ENCODE results near the gene C2CD3.
"Not testable (repeated sequence)": the region's sequence is repeated elsewhere in the genome, so short reads cannot be mapped to it uniquely, and the experiment has no call there.

Gene C2CD3

DNA sequence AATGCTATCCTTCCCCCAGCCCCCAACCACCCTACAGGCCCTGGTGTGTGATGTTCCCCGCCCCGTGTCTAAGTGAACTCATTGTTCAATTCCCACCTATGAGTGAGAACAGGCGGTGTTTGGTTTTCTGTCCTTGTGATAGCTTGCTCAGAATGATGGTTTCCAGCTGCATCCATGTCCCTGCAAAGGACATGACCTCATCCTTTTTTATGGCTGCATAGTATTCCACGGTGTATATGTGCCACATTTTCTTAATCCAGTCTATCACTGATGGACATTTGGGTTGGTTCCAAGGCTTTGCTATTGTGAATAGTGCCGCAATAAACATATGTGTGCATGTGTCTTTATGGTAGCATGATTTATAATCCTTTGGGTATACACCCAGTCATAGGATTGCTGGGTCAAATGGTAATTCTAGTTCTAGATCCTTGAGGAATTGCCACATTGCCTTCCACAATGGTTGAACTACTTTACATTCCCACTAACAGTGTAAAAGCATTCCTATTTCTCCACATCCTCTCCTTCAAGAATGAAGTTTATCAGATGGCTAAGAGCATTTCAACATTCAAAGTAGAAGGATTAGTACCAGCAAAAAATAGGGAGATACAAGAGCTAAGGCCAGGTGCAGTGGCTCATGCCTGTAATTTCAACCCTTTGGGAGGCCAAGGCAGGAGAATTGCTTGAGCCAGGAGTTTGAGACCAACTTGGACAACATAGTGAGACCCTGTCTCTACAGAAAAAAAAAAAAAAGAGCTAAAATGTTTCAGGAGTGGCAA, 50.4 kb downstream of the C2CD3 start:
- not testable (repeated sequence) for H3K4me3 ChIP-seq (ENCODE audit: low read depth, low read length)

DNA sequence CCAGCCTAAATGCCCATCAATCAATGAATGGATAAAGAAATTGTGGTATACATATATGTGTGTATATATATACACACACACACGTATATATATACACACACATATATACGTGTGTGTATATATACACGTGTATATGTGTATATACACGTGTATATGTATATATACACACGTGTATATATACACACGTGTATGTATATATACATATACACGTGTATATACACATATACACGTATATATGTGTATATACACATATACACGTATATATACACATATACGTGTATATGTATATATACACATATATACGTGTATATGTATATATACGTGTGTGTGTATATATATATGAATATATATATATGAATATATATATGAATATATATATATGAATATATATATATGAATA, 54.1 kb downstream of the C2CD3 start:
- no peak overlapping the region for H3K4me3 ChIP-seq (ENCODE audit: low read depth, low read length)

DNA sequence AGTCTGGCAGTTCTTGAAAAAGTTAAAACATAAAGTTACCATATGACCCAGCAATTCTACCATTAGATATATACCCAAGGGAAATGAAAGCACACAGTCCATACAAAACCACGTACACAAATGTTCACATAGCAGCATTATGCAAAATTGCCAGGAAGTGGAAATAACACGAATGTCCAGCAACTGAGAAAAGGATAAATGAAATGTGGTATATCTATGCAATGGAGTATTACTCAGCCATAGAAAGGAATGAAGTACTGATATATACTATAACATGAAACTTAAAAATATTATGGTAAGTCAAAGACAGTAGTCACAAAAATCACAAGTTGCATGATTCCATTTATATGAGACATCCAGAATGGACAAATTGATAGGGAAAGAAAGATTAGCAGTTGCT, 57.9 kb downstream of the C2CD3 start:
- H3K4me3 ChIP-seq (ENCODE audit: low read depth, low read length), result no peak overlapping the region

DNA sequence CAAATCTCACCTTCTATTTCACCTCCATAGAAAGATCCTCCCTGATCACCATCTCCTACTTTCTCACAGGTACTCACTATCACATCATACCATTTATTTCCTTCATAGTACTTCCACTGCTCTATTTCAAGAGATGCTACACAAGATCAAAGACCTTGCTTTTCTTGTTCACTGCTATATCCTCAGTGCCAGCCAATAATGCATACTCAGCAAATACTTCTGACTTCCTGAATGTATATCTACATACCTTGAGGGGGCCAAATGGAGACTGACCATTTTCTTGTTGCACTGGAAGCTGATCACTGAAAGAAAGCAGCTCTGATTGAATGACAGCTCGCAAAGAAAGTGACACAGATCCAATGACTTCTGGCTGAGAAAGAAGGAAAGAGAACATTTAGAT, 64.7 kb downstream of the C2CD3 start:
- H3K4me3 ChIP-seq (ENCODE audit: low read depth, low read length), result no peak overlapping the region

DNA sequence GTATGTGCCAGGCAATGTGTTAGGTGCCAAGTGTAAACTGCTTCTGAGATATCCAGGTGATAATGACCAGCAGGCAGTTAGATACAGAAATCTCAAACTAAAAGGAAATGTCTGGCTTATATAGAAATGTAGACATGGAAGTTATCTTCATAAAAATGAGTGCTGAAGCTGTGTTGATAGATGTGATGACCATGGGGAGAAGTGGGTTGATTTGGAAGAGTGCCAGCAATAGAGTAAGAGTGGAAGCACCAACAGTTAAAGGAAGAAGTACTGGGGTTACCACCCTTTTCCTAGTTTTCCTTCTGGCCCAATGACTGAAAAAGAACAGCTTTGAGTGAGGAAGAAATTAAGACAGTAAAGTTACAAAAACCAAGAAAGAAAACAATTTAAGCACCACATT, 68.5 kb downstream of the C2CD3 start:
- H3K4me3 ChIP-seq (ENCODE audit: low read depth, low read length), result no peak overlapping the region

DNA sequence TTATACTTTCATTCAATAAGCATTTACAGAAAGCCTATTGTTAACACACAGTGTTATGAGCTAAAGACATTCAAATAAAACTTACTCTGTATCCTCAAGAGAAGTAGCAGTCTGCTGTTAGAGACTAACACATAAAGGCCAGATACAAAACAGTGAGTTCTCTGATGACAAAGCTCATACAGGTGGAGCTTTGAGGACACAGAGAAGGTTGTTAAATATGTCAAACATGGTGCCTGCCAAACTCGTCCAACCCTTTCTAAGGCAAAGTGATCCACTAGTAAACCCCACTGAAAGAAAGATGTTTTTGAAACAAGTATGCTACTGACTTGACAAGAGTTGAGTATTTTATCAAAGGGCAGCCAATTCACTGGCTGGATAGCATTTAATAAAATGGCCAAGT, 70.1 kb downstream of the C2CD3 start:
- H3K4me3 ChIP-seq (ENCODE audit: low read depth, low read length), result no peak overlapping the region

DNA sequence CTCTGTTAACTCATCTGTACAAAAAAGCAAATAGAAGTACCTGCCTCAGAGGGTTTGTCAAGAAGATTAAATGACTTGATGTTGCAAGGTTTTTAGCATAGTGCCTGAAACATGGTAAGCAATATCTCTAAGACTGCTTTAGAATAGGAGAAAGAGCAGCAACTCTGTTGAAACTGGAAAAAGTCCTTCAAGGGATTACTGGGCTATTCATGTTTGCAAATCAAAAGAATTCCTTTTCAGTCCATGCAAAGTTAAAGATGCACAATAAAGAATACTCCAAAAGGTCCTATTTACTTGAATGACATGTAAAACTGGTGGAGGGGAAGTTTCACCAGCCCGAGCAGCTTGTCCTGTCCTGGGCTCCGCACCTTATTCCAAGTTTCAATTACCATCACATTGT, 70.6 kb downstream of the C2CD3 start:
- no peak overlapping the region for H3K4me3 ChIP-seq (ENCODE audit: low read depth, low read length)

DNA sequence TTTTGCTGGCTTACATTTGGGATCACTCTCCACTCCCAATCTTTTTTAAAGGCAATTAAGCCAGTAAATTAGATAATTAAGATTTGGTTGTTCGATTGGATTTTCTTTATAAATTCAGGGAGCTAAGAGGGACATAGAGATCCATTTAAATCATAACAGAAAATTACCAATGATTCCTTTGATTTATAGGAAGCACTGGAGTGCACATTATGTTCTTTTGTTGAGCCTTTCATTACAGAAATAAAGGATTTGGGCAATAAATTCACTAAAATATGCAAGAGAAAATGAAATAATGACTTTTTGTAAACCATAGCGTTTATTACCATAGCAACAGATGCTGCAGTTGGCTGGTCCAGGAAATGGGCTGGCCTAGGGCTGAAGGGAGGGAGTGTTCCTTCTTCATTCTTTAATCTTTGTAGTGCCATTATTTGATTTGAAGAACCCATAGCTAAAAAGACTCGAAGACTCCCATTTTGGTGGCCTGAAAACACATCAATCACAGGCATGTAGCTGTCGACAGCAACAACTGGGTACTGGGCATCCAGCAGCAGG, 73.0 kb downstream of the C2CD3 start:
- no peak overlapping the region for H3K4me3 ChIP-seq (ENCODE audit: low read depth, low read length)

DNA sequence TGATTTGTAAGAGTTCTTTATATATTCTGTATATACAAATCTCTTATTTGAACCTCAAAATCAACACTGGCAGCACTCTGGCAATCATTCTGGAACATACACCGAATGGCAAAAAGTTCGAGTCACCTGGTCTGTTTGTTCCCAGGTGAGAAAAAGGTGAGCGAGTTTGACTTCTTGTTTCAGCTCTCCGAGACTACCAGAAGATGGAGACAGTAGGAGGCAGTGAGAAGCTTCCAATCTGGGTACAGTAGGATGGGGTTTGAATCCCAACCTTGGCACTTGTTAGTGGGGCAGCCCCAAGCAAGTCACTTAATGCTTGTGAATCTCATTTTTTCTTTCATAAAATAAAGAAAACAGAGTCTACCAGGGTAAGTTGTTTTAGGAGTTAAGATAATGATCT, 76.4 kb downstream of the C2CD3 start:
- H3K4me3 ChIP-seq (ENCODE audit: low read depth, low read length), result no peak overlapping the region

DNA sequence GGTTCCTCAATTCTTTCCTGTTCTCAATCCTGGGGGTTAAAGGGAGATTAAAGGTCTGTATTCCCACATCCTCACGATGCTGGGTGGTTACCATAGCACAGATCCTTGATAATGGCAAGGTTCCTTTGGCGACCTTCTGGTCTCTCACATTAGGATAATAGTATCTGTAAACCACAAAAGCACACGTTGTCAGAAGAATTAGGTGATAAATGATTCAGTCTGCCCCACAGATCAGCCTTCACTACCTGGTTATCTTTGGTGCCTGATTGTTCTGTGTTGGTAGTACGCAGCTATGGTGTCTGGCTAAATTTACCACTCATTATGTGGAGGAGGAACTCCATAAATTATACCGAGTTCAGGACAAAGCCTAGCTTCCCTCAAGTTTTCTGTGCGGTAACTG, 78.4 kb downstream of the C2CD3 start:
- H3K4me3 ChIP-seq (ENCODE audit: low read depth, low read length), result no peak overlapping the region

DNA sequence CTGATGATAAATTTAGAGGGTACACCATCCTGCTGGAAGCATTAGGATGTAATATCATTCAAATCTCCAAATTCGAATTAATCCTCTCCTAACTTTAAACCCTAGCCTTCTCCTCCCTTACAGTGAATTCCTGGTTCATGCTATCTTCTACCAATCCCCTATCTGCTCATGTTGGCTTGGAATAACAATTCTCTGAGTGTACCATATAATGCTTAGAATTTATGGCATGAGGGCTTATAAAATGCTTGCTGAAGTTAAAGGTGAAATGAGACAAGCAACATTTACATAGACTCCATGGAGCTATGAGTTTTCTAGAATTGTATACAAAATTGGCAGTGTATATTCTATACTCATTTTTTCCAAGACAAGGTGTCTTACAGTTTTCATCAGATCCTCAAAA, 79.3 kb downstream of the C2CD3 start:
- H3K4me3 ChIP-seq (ENCODE audit: low read depth, low read length), result no peak overlapping the region

DNA sequence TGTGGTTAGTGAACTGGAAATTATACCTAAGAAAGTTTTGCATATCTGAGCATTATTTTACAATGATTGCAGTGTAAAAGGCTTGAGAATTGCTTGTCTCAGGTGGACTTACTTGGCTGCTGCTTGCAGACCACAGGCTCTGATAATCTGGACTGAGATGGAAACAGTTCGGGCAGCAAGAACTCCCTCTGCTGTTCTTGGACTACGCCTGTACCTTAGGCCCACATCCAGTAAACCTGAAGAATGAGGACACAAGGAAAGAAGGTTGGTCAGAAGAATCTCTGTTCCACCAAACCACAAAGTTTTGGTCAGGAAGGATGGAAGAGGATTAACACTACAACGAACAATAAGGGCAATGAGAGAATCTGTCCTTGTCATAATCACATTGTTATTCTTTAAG, 80.1 kb downstream of the C2CD3 start:
- H3K4me3 ChIP-seq (ENCODE audit: low read depth, low read length), result no peak overlapping the region

DNA sequence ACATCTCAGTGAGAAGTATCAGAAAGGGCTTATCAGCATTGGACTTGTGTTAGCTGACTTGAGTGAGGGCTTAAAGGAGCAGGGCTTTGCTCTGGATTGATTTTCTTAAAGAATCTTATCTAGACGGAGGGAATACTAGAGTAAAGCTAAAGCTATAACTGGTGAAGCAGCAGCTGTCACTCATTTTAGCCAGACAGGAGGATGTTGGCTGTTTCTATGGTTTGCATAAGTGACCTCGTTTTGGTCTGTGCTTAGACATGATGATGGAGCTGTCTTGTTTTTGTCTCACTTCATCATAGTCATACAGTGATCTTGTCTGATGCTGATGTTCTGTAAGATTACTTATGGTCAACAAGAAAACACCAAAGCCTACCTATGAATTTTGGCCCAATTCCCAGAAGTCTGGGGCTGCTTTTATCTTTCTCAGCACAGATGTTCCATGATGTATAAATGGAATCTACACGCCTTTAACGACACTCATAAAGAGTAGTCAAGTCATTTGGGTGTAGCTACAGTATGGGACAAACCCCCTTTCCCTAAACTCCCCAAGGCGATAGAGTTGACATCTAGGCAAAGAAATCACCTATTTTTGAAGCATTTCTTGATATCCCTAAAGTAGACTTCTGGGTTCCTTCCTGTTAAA, 84.4 kb downstream of the C2CD3 start:
- H3K4me3 ChIP-seq (ENCODE audit: low read depth, low read length), result no peak overlapping the region

DNA sequence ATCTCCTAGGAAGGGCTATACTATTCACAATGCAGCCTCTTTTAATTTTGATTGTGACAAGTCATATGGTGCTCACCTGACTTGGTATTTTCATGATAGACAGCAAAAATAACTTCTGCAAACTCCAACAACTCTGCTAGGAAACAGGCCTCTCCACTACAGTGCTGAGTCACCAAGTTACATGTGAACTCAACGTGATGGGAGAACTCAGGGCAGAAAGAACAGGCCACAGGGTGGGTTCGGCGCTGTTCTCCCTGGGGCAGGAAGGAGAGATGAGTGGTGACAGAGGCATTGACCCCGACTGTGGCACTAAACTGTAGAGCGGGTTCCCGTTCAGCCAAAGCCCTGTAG, 85.3 kb downstream of the C2CD3 start:
- H3K4me3 ChIP-seq (ENCODE audit: low read depth, low read length), result no peak overlapping the region

DNA sequence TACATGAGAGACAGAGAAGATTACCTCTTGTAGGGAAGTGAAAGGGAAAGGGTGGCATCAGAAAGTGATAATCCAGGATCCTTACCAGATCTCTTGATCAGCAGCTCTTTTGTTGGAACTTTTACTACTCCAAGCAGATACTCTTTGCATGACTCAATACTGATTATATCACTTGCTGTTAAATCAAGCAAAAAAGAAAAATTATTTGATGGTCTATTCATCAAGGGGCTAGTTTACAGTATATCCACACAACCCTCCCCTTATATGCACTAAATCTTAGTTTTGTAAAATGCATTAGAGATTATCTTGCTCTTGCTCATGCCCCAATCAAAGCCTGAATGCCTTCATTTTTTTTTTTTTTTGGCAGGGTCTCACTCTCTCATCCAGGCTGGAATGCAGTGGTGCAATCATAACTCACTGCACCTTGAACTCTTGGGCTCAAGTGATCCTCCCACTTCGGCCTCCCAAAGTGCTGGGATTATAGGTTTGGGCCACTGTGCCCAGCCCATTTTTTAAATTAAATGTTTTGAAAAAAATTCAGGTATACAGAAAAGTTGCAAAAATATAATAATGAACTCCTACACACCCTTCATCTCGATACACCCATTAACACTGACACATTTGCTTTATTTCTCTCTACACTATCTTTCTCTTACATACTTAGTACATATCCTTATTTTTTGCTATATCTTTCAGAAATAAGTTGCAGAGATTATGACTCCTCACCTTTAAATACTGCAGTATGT, 85.8 kb downstream of the C2CD3 start:
- no peak overlapping the region for H3K4me3 ChIP-seq (ENCODE audit: low read depth, low read length)

DNA sequence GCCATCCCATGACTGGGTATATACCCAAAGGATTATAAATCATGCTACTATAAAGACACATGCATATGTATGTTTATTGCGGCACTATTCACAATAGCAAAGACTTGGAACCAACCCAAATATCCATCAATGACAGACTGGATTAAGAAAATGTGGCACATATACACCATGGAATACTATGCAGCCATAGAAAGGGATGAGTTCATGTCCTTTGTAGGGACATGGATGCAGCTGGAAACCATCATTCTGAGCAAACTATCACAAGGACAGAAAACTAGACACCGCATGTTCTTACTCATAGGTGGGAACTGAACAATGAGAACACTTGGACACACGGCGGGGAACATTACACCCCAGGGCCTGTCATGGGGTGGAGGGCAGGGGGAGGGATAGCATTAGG, 86.9 kb downstream of the C2CD3 start:
- not testable (repeated sequence) for H3K4me3 ChIP-seq (ENCODE audit: low read depth, low read length)

DNA sequence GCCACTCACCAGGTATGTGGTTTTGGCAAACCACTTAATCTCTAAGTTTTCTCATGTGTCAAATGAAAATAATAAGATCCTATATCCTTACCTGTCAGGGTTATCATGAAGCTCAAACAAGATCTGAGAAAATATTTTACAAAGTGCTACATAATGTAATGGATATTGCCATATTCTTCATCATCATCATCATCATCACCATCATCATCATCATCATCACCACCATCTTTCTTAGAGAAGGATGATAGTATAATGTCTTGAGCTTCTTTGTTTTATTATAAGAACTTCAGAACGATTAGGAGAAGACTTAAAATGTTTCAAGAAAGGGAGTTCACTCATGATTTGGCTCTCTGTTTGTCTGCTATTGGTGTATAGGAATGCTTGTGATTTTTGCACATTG, 89.4 kb downstream of the C2CD3 start:
- no peak overlapping the region for H3K4me3 ChIP-seq (ENCODE audit: low read depth, low read length)

DNA sequence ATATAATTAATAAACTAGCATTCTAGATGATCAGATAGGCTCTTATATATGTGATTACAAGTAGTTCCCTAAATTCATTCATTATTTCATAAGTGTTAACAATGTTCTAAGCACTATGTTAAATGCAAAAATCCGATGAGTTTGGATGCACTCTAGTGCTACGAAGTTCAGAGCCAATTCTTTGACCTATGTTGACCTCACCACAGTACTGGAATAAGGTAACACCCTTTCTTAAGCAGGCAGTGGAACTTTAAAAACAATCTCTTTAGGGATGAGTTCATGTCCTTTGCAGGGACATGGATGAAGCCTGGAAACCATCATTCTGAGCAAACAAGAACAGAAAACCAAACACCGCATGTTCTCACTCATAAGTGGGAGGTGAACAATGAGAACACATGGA, 93.6 kb downstream of the C2CD3 start:
- H3K4me3 ChIP-seq (ENCODE audit: low read depth, low read length), result no peak overlapping the region

DNA sequence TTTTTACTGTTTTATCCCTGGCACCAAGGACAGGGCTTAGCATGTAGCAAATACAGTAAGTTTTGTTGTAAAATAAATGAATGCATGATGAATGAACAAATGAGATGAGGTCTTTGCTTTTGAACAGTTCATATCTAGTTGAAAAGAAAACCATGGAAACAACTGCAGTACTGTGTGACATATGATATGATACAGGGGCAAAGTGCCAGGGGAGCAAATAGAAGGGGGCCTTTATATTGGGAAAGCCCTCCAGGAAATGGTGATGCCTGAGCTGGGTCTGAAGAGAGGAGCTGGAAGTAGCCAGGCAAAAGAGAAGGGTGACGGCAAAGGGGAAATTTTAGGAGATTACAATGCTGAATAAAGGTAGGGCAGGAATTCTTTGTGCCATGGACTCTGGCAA, 98.1 kb downstream of the C2CD3 start:
- H3K4me3 ChIP-seq (ENCODE audit: low read depth, low read length), result no peak overlapping the region

DNA sequence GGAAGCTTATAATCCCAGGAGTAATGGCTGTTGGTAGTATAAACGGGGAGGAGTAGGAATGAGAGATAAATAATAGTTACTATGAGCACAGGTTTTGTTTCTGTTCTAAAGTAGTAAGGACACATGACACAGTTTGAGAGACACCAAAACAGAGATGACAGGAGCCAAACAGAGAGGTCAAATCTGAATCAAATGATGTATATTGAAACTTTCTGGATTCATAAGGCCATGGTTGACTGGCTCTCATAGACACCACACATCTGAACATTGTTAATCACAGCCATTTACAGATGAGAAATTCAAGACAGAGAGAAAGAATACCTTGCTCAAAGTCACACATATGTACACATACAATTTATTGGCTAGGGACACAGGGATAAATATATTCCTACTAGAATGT, 98.5 kb downstream of the C2CD3 start:
- no peak overlapping the region for H3K4me3 ChIP-seq (ENCODE audit: low read depth, low read length)

DNA sequence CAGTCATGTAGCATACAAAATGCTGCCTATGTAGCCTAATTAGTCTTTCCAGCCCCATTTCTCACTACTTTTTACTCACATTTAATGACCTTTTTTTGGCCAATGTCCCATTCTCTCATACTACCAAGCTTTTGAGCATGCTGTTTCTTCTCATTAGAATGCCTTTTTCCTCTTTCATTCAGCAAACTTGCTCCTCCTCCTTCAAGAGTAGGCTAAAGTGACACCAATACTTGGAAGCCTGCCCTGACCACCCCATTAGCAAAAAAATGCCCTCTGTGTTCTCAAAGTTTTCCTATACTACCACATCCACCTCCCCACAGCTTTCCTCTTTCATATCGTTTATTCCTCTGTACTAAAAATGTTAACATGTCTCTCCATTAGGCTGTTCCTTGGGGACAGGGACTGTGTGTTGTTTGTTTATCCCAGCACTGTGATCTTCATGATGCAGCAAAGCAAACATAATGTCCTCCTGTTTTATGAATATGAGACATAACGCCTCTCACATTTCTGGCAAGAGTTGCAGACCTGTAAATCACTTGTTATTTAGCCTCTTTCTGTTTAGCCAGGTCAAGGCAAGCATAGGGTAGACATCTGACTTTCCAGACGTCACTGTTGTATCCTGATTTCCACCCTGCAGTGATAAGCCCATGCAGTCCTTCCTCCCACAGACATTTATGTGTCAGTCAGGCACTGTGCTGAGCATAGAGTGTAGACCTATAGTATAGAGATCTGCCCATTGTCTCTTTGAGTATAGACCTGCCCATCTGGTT, 99.9 kb downstream of the C2CD3 start:
- H3K4me3 ChIP-seq (ENCODE audit: low read depth, low read length), result no peak overlapping the region

Data from iPS-11a (cell line).